Stimulated activated CD4-positive, alpha-beta T cell treated with anti-CD3 and anti-CD28 coated beads, Interleukin-4, amount 100 ng/mL, for 24 hours (primary cell): ENCODE results near the gene PXDN.
"Not testable (repeated sequence)": the region's sequence is repeated elsewhere in the genome, so short reads cannot be mapped to it uniquely, and the experiment has no call there.

ENCODE experiments used
- DNase-seq: peaks from one replicate; pipeline ENCODE4 v3.0.0-alpha.2; 2020

PXDN gene

GRCh38 chr2:1680222-1681016, 63.9 kb downstream of the PXDN start:
- DNase-seq: no peak

- DNase-seq: not testable (repeated sequence)
These were observed 64.8 kb downstream of the PXDN start for GRCh38 chr2:1679488-1680039.

- DNase-seq: not testable (repeated sequence)
These were observed 65.2 kb downstream of the PXDN start for GRCh38 chr2:1679065-1679464.

GRCh38 chr2:1678609-1679008, 65.7 kb downstream of the PXDN start:
- DNase-seq: no peak

- DNase-seq: no peak
These were observed 66.5 kb downstream of the PXDN start for GRCh38 chr2:1677821-1678165.

- no peak for DNase-seq
These were observed 67.1 kb downstream of the PXDN start for GRCh38 chr2:1676913-1677820.

- no peak for DNase-seq
These were observed 68.0 kb downstream of the PXDN start for GRCh38 chr2:1676091-1676912.

- DNase-seq: no peak
These were observed 68.7 kb downstream of the PXDN start for GRCh38 chr2:1675633-1676032.

- no peak for DNase-seq
These were observed 69.4 kb downstream of the PXDN start for GRCh38 chr2:1674766-1675397.

GRCh38 chr2:1674276-1674675, 70.0 kb downstream of the PXDN start:
- no peak for DNase-seq

GRCh38 chr2:1673160-1673944, 71.0 kb downstream of the PXDN start:
- DNase-seq: no peak

GRCh38 chr2:1672738-1673137, 71.6 kb downstream of the PXDN start:
- DNase-seq: no peak

- DNase-seq: no peak
These were observed 72.4 kb downstream of the PXDN start for GRCh38 chr2:1671916-1672315.

GRCh38 chr2:1670636-1671035, 73.7 kb downstream of the PXDN start:
- no peak for DNase-seq

- no peak for DNase-seq
These were observed 78.4 kb downstream of the PXDN start for GRCh38 chr2:1665761-1666505.

GRCh38 chr2:1664698-1665097, 79.6 kb downstream of the PXDN start:
- DNase-seq: no peak

- DNase-seq: no peak
These were observed 80.2 kb downstream of the PXDN start for GRCh38 chr2:1664076-1664605.

GRCh38 chr2:1663621-1664020, 80.7 kb downstream of the PXDN start:
- DNase-seq: no peak

GRCh38 chr2:1662606-1663180, 81.6 kb downstream of the PXDN start:
- DNase-seq: no peak
